ENCODE results near the gene RXFP3. TPM values are rescaled to one million over a fixed set of nuclear protein-coding genes. Genes with fewer than 3 reads are reported as not detected.

RXFP3 gene
- polyA plus RNA-seq (2013, experiment 1 of 2): not detected
- not detected for polyA plus RNA-seq (2013, experiment 2 of 2)

GRCh38 chr5:33936381-33937016 is at the start of gene RXFP3:
RXFP3 (plus strand) TSS chr5:33936386; CDS start chr5:33936741, 355 bp downstream.
- Histone ChIP-seq H2BK120ac (ENCODE audit: low read depth, low read length) (no peak within 1 kb of the TSS), H2AFZ (ENCODE audit: low read depth, low read length) (no peak within 1 kb of the TSS), H3K9me3 (ENCODE audit: control insufficient read depth, low read length) (no peaks in the 10 kb centered on the region), H3K4me1 (ENCODE audit: control insufficient read depth, insufficient read depth, low read depth, low read length) (peaks cover 8% of the 10 kb centered on the region), H3K9ac (ENCODE audit: low read length) (no peak within 1 kb of the TSS), H4K91ac (ENCODE audit: low read length) (no peak within 1 kb of the TSS), H2BK15ac (ENCODE audit: low read depth, poor library complexity, severe bottlenecking) (no peak within 1 kb of the TSS), H2BK12ac (ENCODE audit: low read length in 2 of 2) (no peak within 1 kb of the TSS), H3K4me3 (ENCODE audit: insufficient read depth in 1 of 2, low read depth in 1 of 2, low read length in 2 of 2) (peak within 1 kb of the TSS; percentile 51 to 85), H3K14ac (ENCODE audit: low read length in 2 of 2) (no peak within 1 kb of the TSS), H2BK5ac (ENCODE audit: low read depth, low read length, poor library complexity, severe bottlenecking) (no peak within 1 kb of the TSS), H3K23ac (ENCODE audit: low read length in 2 of 2) (peak within 1 kb of the TSS in 1 of 2 experiments; percentile 68), H3K79me1 (replicated peaks; ENCODE audit: low read length, poor library complexity, severe bottlenecking) (no peaks in the 10 kb centered on the region), H3K4me2 (ENCODE audit: low read length, poor library complexity, severe bottlenecking) (peak within 1 kb of the TSS; percentile 97), H3K36me3 (ENCODE audit: control insufficient read depth in 1 of 2, insufficient read depth in 2 of 2, low read depth in 1 of 2, low read length in 2 of 2) (no peaks in the 10 kb centered on the region), H4K8ac (ENCODE audit: low read length) (no peak within 1 kb of the TSS), H3K27me3 (ENCODE audit: control insufficient read depth in 1 of 2, insufficient read depth in 1 of 2, low read length in 2 of 2) (peaks cover 20 to 46% of the 10 kb centered on the region in 2 experiments), H3K18ac (ENCODE audit: low read depth in 1 of 2, low read length in 2 of 2) (no peak within 1 kb of the TSS), H3K4ac (ENCODE audit: low read depth in 1 of 2, low read length in 2 of 2) (no peak within 1 kb of the TSS), H3K27ac (ENCODE audit: low read length, poor library complexity, severe bottlenecking) (no peak within 1 kb of the TSS), H2AK5ac (ENCODE audit: low read length, severe bottlenecking) (no peak within 1 kb of the TSS)
- no peak for DNase-seq
- WGBS: 46% methylated on average over 45 of the region's 45 CpGs

GRCh38 chr5:33887268-33887667 is 48.9 kb upstream of the RXFP3 start:
- Histone ChIP-seq H3K36me3 (ENCODE audit: control insufficient read depth in 1 of 2, insufficient read depth in 2 of 2, low read depth in 1 of 2, low read length in 2 of 2) (peaks cover 5 to 6% of the 10 kb centered on the region in 2 experiments), H2BK5ac (ENCODE audit: low read depth, low read length, poor library complexity, severe bottlenecking) (no peak overlapping the region), H3K18ac (ENCODE audit: low read depth in 1 of 2, low read length in 2 of 2) (no peak overlapping the region), H2BK120ac (ENCODE audit: low read depth, low read length) (no peak overlapping the region), H3K9ac (ENCODE audit: low read length) (no peak overlapping the region), H3K14ac (ENCODE audit: low read length in 2 of 2) (no peak overlapping the region), H3K27ac (ENCODE audit: low read length, poor library complexity, severe bottlenecking) (no peak overlapping the region), H3K4me1 (ENCODE audit: control insufficient read depth, insufficient read depth, low read depth, low read length) (peaks cover 6% of the 10 kb centered on the region), H3K27me3 (ENCODE audit: control insufficient read depth in 1 of 2, insufficient read depth in 1 of 2, low read length in 2 of 2) (no peaks in the 10 kb centered on the region), H3K79me1 (replicated peaks; ENCODE audit: low read length, poor library complexity, severe bottlenecking) (peaks cover 8% of the 10 kb centered on the region), H3K4me2 (ENCODE audit: low read length, poor library complexity, severe bottlenecking) (no peak overlapping the region), H3K4ac (ENCODE audit: low read depth in 1 of 2, low read length in 2 of 2) (no peak overlapping the region), H2AK5ac (ENCODE audit: low read length, severe bottlenecking) (no peak overlapping the region), H3K23ac (ENCODE audit: low read length in 2 of 2) (no peak overlapping the region), H2BK15ac (ENCODE audit: low read depth, poor library complexity, severe bottlenecking) (no peak overlapping the region), H4K91ac (ENCODE audit: low read length) (no peak overlapping the region), H4K8ac (ENCODE audit: low read length) (no peak overlapping the region), H2AFZ (ENCODE audit: low read depth, low read length) (no peak overlapping the region), H3K4me3 (ENCODE audit: insufficient read depth in 1 of 2, low read depth in 1 of 2, low read length in 2 of 2) (no peak overlapping the region), H2BK12ac (ENCODE audit: low read length in 2 of 2) (no peak overlapping the region), H3K9me3 (ENCODE audit: control insufficient read depth, low read length) (no peaks in the 10 kb centered on the region)
- 100% methylated on average over 1 of the region's 3 CpGs for WGBS
- DNase-seq: no peak

GRCh38 chr5:33888587-33888986 is 47.6 kb upstream of the RXFP3 start:
- Histone ChIP-seq H3K23ac (ENCODE audit: low read length in 2 of 2) (no peak overlapping the region), H3K27me3 (ENCODE audit: control insufficient read depth in 1 of 2, insufficient read depth in 1 of 2, low read length in 2 of 2) (no peaks in the 10 kb centered on the region), H3K79me1 (replicated peaks; ENCODE audit: low read length, poor library complexity, severe bottlenecking) (peaks cover 8% of the 10 kb centered on the region), H3K4ac (ENCODE audit: low read depth in 1 of 2, low read length in 2 of 2) (peak overlapping the region in 1 of 2 experiments; percentile 36), H3K4me1 (ENCODE audit: control insufficient read depth, insufficient read depth, low read depth, low read length) (peaks cover 8% of the 10 kb centered on the region), H2BK120ac (ENCODE audit: low read depth, low read length) (peak overlapping the region; percentile 45), H2BK12ac (ENCODE audit: low read length in 2 of 2) (no peak overlapping the region), H3K9me3 (ENCODE audit: control insufficient read depth, low read length) (no peaks in the 10 kb centered on the region), H4K8ac (ENCODE audit: low read length) (no peak overlapping the region), H3K9ac (ENCODE audit: low read length) (peak overlapping the region; percentile 92), H3K4me3 (ENCODE audit: insufficient read depth in 1 of 2, low read depth in 1 of 2, low read length in 2 of 2) (peak overlapping the region in 1 of 2 experiments; percentile 81), H3K18ac (ENCODE audit: low read depth in 1 of 2, low read length in 2 of 2) (peak overlapping the region in 1 of 2 experiments; percentile 54), H2BK5ac (ENCODE audit: low read depth, low read length, poor library complexity, severe bottlenecking) (no peak overlapping the region), H4K91ac (ENCODE audit: low read length) (no peak overlapping the region), H3K4me2 (ENCODE audit: low read length, poor library complexity, severe bottlenecking) (no peak overlapping the region), H3K27ac (ENCODE audit: low read length, poor library complexity, severe bottlenecking) (no peak overlapping the region), H3K14ac (ENCODE audit: low read length in 2 of 2) (no peak overlapping the region), H2BK15ac (ENCODE audit: low read depth, poor library complexity, severe bottlenecking) (no peak overlapping the region), H3K36me3 (ENCODE audit: control insufficient read depth in 1 of 2, insufficient read depth in 2 of 2, low read depth in 1 of 2, low read length in 2 of 2) (peaks cover 4 to 6% of the 10 kb centered on the region in 2 experiments), H2AFZ (ENCODE audit: low read depth, low read length) (no peak overlapping the region), H2AK5ac (ENCODE audit: low read length, severe bottlenecking) (no peak overlapping the region)
- peak; percentile 69 for DNase-seq
- WGBS: 65% methylated on average over 4 of the region's 4 CpGs

GRCh38 chr5:33890131-33891032 is 45.8 kb upstream of the RXFP3 start:
- H2BK5ac ChIP-seq (ENCODE audit: low read depth, low read length, poor library complexity, severe bottlenecking): no peak overlapping the region

More at GRCh38 chr5:33890131-33891032, 45.8 kb upstream of the RXFP3 start:
- Histone ChIP-seq H3K27me3 (ENCODE audit: control insufficient read depth in 1 of 2, insufficient read depth in 1 of 2, low read length in 2 of 2) (no peaks in the 10 kb centered on the region), H2AK5ac (ENCODE audit: low read length, severe bottlenecking) (no peak overlapping the region), H3K9me3 (ENCODE audit: control insufficient read depth, low read length) (no peaks in the 10 kb centered on the region), H3K4ac (ENCODE audit: low read depth in 1 of 2, low read length in 2 of 2) (no peak overlapping the region), H3K27ac (ENCODE audit: low read length, poor library complexity, severe bottlenecking) (peak overlapping the region; percentile 85), H3K36me3 (ENCODE audit: control insufficient read depth in 1 of 2, insufficient read depth in 2 of 2, low read depth in 1 of 2, low read length in 2 of 2) (peaks cover 0 to 3% of the 10 kb centered on the region in 2 experiments), H3K4me3 (ENCODE audit: insufficient read depth in 1 of 2, low read depth in 1 of 2, low read length in 2 of 2) (peak overlapping the region; percentile 51 to 81), H3K9ac (ENCODE audit: low read length) (peak overlapping the region; percentile 92), H4K8ac (ENCODE audit: low read length) (peak overlapping the region; percentile 38), H2BK120ac (ENCODE audit: low read depth, low read length) (no peak overlapping the region), H3K4me1 (ENCODE audit: control insufficient read depth, insufficient read depth, low read depth, low read length) (peaks cover 8% of the 10 kb centered on the region), H2AFZ (ENCODE audit: low read depth, low read length) (no peak overlapping the region), H3K14ac (ENCODE audit: low read length in 2 of 2) (peak overlapping the region in 1 of 2 experiments; percentile 80), H3K23ac (ENCODE audit: low read length in 2 of 2) (peak overlapping the region in 1 of 2 experiments; percentile 0), H3K79me1 (replicated peaks; ENCODE audit: low read length, poor library complexity, severe bottlenecking) (peaks cover 2% of the 10 kb centered on the region), H3K18ac (ENCODE audit: low read depth in 1 of 2, low read length in 2 of 2) (peak overlapping the region; percentile 64 to 78), H2BK15ac (ENCODE audit: low read depth, poor library complexity, severe bottlenecking) (no peak overlapping the region), H3K4me2 (ENCODE audit: low read length, poor library complexity, severe bottlenecking) (peak overlapping the region; percentile 88), H2BK12ac (ENCODE audit: low read length in 2 of 2) (no peak overlapping the region), H4K91ac (ENCODE audit: low read length) (peak overlapping the region; percentile 35)
- whole genome bisulfite sequencing: 33% methylated on average over 12 of the region's 12 CpGs
- peak; percentile 71 for DNase-seq
